Calu3 (cell line): ENCODE measurements around the gene RFPL2. TPM values are rescaled to one million over a fixed set of nuclear protein-coding genes. Genes with fewer than 3 reads are reported as not detected.

Experiments used
- BruUV-seq: library from RNA; stranded (reverse); fragments of 400-500 nt; replicated peaks from 2 replicates; lab custom pipeline; 2021; lab: Mats Ljungman, UMichigan
- CTCF ChIA-PET: fragments of 300-600 bp; sonication (Branson Sonifier 250); formaldehyde crosslinking; loops from one replicate; lab custom pipeline; 2022; ENCODE audit warnings: antibody characterized with exemption; lab: Charles Lee
- DNase-seq: peaks from one replicate; pipeline ENCODE4 v3.0.0; 2022
- H3K27ac Mint-ChIP-seq: one replicate; pipeline ENCODE4 v1.8.0; 2022; ENCODE audit warnings: mixed read lengths; ENCODE audit not compliant: unreplicated experiment
- H3K27me3 Mint-ChIP-seq: one replicate; pipeline ENCODE4 v1.8.0; 2022; ENCODE audit warnings: mixed read lengths; ENCODE audit not compliant: unreplicated experiment
- H3K36me3 Mint-ChIP-seq: one replicate; pipeline ENCODE4 v1.8.0; 2022; ENCODE audit warnings: mild to moderate bottlenecking, moderate library complexity, mixed read lengths; ENCODE audit not compliant: insufficient read depth, unreplicated experiment
- H3K4me1 Mint-ChIP-seq: one replicate; pipeline ENCODE4 v1.8.0; 2022; ENCODE audit warnings: mild to moderate bottlenecking, low read depth, mixed read lengths; ENCODE audit not compliant: unreplicated experiment
- H3K4me3 Mint-ChIP-seq: one replicate; pipeline ENCODE4 v1.8.0; 2022; ENCODE audit warnings: mild to moderate bottlenecking, low read depth, moderate library complexity, mixed read lengths; ENCODE audit not compliant: unreplicated experiment
- H3K9me3 Mint-ChIP-seq: one replicate; pipeline ENCODE4 v1.8.0; 2022; ENCODE audit warnings: low read depth, mixed read lengths; ENCODE audit not compliant: unreplicated experiment
- intact Hi-C: fragments of 100-400 bp; cut with micrococcal nuclease; formaldehyde crosslinking; loops from one replicate; pipeline ENCODE4 v1.10.0; 2022; ENCODE audit not compliant: unreplicated experiment
- total RNA-seq: library from RNA; stranded (reverse); gene quantifications from 2 replicates; pipeline ENCODE4 v1.2.3, GENCODE V29; 2022
- TF ChIP-seq, protein P1 (sequence below): fragments of 200-600 bp; IDR thresholded peaks from one replicate; pipeline ENCODE4 v1.8.0; 2022; ENCODE audit warnings: antibody characterized with exemption; ENCODE audit not compliant: unreplicated experiment

Gene RFPL2
- total RNA-seq, 1 experiment from 2014 or later, result 0.52 TPM

DNA sequence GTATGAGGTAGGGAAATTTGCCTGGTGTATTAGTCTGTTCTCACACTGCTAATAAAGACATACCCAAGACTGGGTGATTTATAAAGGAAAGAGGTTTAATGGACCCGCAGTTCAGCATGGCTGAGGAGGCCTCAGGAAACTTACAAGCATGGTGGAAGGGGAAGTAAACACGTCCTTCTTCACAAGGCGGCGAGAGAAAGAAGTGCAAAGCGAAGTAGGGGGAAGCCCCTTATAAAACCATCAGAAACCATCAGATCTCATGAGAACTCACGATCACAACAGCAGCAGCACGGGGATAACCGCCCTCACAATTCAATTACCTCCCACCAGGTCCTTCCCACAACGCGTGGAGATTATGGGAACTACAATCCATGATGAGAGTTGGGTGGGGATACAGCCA is 12.0 kb upstream of the RFPL2 start:
- no peak overlapping the region for H3K27ac Mint-ChIP-seq
- intact Hi-C loops, result no loop called here
- no TSS peak for BruUV-seq
- no peaks in the 10 kb centered on the region for H3K36me3 Mint-ChIP-seq
- H3K4me3 Mint-ChIP-seq, result no peak overlapping the region
- CTCF ChIA-PET, result no interaction called here
- no peak for DNase-seq
- no peaks in the 10 kb centered on the region for H3K4me1 Mint-ChIP-seq
- no peaks in the 10 kb centered on the region for H3K27me3 Mint-ChIP-seq
- TF ChIP-seq, protein P1, sequence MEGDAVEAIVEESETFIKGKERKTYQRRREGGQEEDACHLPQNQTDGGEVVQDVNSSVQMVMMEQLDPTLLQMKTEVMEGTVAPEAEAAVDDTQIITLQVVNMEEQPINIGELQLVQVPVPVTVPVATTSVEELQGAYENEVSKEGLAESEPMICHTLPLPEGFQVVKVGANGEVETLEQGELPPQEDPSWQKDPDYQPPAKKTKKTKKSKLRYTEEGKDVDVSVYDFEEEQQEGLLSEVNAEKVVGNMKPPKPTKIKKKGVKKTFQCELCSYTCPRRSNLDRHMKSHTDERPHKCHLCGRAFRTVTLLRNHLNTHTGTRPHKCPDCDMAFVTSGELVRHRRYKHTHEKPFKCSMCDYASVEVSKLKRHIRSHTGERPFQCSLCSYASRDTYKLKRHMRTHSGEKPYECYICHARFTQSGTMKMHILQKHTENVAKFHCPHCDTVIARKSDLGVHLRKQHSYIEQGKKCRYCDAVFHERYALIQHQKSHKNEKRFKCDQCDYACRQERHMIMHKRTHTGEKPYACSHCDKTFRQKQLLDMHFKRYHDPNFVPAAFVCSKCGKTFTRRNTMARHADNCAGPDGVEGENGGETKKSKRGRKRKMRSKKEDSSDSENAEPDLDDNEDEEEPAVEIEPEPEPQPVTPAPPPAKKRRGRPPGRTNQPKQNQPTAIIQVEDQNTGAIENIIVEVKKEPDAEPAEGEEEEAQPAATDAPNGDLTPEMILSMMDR, result no peak
- H3K9me3 Mint-ChIP-seq, result no peaks in the 10 kb centered on the region

DNA sequence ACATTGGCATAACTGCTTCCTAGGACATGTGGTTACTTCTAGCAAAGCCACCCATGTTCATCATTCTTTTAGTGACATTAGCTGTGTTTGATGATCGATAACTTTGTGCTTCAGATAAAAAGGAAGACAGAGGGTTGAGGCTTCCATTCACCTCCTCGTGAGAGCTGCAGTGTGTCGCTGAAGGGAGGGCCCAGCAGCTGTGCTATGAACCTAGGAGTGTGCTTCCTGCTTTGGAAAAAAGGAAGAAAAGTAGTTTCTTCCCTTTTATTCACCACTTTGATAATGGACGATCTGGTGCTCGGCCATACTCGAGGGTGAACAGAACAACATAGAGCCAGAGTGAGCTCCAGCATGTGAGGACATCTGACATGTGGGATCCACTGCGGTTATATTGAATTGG is 6.1 kb upstream of the RFPL2 start:
- H3K27ac Mint-ChIP-seq, result no peak overlapping the region
- CTCF ChIA-PET, result no interaction called here

DNA sequence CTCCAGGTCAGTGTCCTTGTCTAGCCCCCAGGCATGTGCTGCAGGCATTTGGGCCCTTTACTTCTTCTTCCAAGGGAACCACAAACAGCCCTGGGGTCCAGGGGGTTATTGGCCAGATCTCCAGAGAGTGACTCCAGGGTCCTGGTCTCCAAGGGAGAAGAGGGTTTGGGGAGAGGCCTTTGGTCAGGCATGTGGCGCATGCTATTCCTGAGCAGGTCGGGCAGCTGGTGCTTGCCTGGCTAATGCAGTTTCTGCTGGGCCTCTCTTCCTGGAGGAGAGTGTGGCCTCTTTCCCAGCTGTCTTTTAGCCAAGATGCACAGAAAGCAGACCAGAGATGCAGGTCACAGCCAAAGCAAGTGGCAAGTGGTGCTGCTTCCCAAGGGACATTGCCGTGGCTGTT is 3.8 kb upstream of the RFPL2 start:
- TF ChIP-seq, protein P1, result no peak
- Mint-ChIP-seq H3K4me3 (no peak overlapping the region), H3K27ac (no peak overlapping the region), H3K36me3 (peaks cover 27% of the 10 kb centered on the region), H3K9me3 (no peaks in the 10 kb centered on the region), H3K4me1 (peaks cover 38% of the 10 kb centered on the region), H3K27me3 (peaks cover 14% of the 10 kb centered on the region)
- CTCF ChIA-PET, result no interaction called here
- no peak for DNase-seq
- intact Hi-C loops, result no loop called here
- BruUV-seq, result no TSS peak

More for the DNA sequence above, 6.1 kb upstream of the RFPL2 start:
- no peak for DNase-seq
- peaks cover 6% of the 10 kb centered on the region for H3K36me3 Mint-ChIP-seq
- H3K4me1 Mint-ChIP-seq, result peaks cover 14% of the 10 kb centered on the region
- H3K9me3 Mint-ChIP-seq, result no peaks in the 10 kb centered on the region
- TF ChIP-seq, protein P1, result no peak
- H3K4me3 Mint-ChIP-seq, result no peak overlapping the region
- intact Hi-C loops, result no loop called here
- H3K27me3 Mint-ChIP-seq, result no peaks in the 10 kb centered on the region
- BruUV-seq, result no TSS peak

DNA sequence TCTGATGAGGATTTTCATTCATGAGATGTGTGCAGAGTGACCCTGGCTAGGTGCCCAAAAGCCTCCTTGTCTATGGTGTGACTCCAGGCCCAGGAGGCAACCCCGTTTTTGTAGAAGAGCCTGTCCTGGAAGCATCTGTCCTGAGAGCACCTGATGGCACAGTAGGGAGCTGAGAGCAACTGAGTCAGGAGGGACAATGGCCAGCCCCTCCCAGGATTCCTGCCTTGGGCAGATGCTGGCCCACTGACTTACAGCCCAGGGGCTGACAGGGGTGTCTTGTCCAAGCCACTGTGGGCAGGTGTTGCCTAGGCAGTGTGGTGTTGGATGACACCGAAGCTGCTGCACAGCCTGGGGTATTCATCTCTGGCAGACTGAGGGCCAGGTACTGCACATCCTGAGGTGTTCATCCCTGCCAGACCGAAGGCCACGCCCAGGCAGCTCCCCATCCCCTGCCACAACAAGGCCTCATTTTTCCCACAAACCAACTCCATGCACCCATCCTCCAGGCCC is 3.2 kb upstream of the RFPL2 start:
- Mint-ChIP-seq H3K36me3 (peaks cover 31% of the 10 kb centered on the region), H3K9me3 (no peaks in the 10 kb centered on the region), H3K4me3 (no peak overlapping the region), H3K27ac (no peak overlapping the region), H3K4me1 (peaks cover 44% of the 10 kb centered on the region), H3K27me3 (peaks cover 20% of the 10 kb centered on the region)
- BruUV-seq, result no TSS peak
- intact Hi-C loops, result loop anchor here (1.0 kb wide), 1 partner anchor 105 kb away; no protein-coding TSS in a partner anchor
- CTCF ChIA-PET, result interaction anchor here (1.4 kb wide), 1 partner anchor 266 kb away, joined by 4 read pairs; no protein-coding TSS in a partner anchor
- DNase-seq, result no peak
- TF ChIP-seq, protein P1, result no peak
